ENCODE measurements around the gene SETD1B. TPM values are rescaled to one million over a fixed set of nuclear protein-coding genes. Genes with fewer than 3 reads are reported as not detected.

SETD1B gene
- total and polyA plus RNA-seq, 2 of the 4 experiments (the other 2 are of a cell fraction): 0.90 to 5.1 TPM

GRCh38 chr12:121825041-121825523 is 21.3 kb downstream of the SETD1B start:
- no peak overlapping the region for H4K5ac ChIP-seq (ENCODE audit: low read depth, low read length)
- no peak overlapping the region for H3K18ac ChIP-seq (ENCODE audit: low read depth, low read length)
- no peak overlapping the region for H2AK5ac ChIP-seq (ENCODE audit: low read depth, low read length)
- H3K9me3 ChIP-seq (ENCODE audit: control insufficient read depth, insufficient read depth, low read length): no peaks in the 10 kb centered on the region
- POLR2A ChIA-PET (ENCODE audit: unreplicated experiment): no interaction called here
- H4K91ac ChIP-seq (ENCODE audit: insufficient read depth, low read depth, low read length): no peak overlapping the region
- no peak overlapping the region for H3K14ac ChIP-seq (replicated peaks; ENCODE audit: low read depth, low read length)
- H3K36me3 ChIP-seq (ENCODE audit: control insufficient read depth, insufficient read depth, low read length): peaks cover 69% of the 10 kb centered on the region
- H4K20me1 ChIP-seq (ENCODE audit: insufficient read depth, low read length): peaks cover 9% of the 10 kb centered on the region
- no peak overlapping the region for H2BK120ac ChIP-seq (ENCODE audit: low read depth, low read length)
- H3K9ac ChIP-seq (ENCODE audit: low read depth, low read length): no peak overlapping the region
- no peak overlapping the region for H3K56ac ChIP-seq (ENCODE audit: extremely low read depth, insufficient read depth, low read length)
- 100% methylated on average over 3 of the region's 18 CpGs; no CpG with 5 or more reads in 1 of the 2 experiments for WGBS, 2 experiments (ENCODE audit: extremely low coverage in 2 of 2, insufficient read length in 1 of 2)
- no peaks in the 10 kb centered on the region for H3K27me3 ChIP-seq (ENCODE audit: control insufficient read depth, insufficient read depth, low read length)
- no peak overlapping the region for H2BK5ac ChIP-seq (ENCODE audit: low read depth, low read length, poor library complexity, severe bottlenecking)
- H3K4me2 ChIP-seq (ENCODE audit: low read depth, low read length): no peak overlapping the region
- H3K79me1 ChIP-seq (ENCODE audit: low read depth in 1 of 2, low read length in 2 of 2): peaks cover 20 to 60% of the 10 kb centered on the region in 2 experiments
- DNase-seq (no peak), ATAC-seq (ENCODE audit: low read depth) (no peak)
- H3K9me1 ChIP-seq (ENCODE audit: insufficient read depth, low read length): no peaks in the 10 kb centered on the region
- no peak overlapping the region for H3K4me3 ChIP-seq (ENCODE audit: insufficient read depth, low read depth, low read length)
- no peak overlapping the region for H3K27ac ChIP-seq (ENCODE audit: insufficient read depth, low read length)
- dilution Hi-C loops (cut with HindIII; ENCODE audit: low sequenced_read_pairs, unreplicated experiment) (no loop called here), intact Hi-C loops (cut with micrococcal nuclease) (no loop called here), in situ Hi-C loops (cut with MboI; ENCODE audit: low sequenced_read_pairs) (no loop called here)
- no peak overlapping the region for H2BK20ac ChIP-seq (ENCODE audit: low read depth, low read length)
- TF ChIP-seq ELK1 (IDR thresholded peaks at IDR 0.05; ENCODE audit: borderline replicate concordance, low read depth, low read length) (no peak), USF2 (IDR thresholded peaks at IDR 0.05; ENCODE audit: low read depth, low read length) (no peak), RCOR1 (IDR thresholded peaks at IDR 0.05; ENCODE audit: insufficient replicate concordance, low read length) (no peak), RFX5 (IDR thresholded peaks at IDR 0.05; ENCODE audit: low read depth, low read length) (no peak), CEBPB (IDR thresholded peaks at IDR 0.05; ENCODE audit: low read depth, low read length) (no peak), MAZ (IDR thresholded peaks at IDR 0.05; ENCODE audit: borderline replicate concordance, low read depth, low read length) (no peak), FOS (IDR thresholded peaks at IDR 0.05; ENCODE audit: low read depth, low read length) (no peak), POLR2A (IDR thresholded peaks at IDR 0.05; ENCODE audit: low read depth, low read length) (no peak), NFE2L2 (IDR thresholded peaks at IDR 0.05; ENCODE audit: low read depth, low read length) (no peak), BHLHE40 (IDR thresholded peaks at IDR 0.05; ENCODE audit: low read depth, low read length) (no peak), MAFK (IDR thresholded peaks at IDR 0.05; ENCODE audit: low read depth, low read length) (no peak)
- TF ChIP-seq, protein P1, sequence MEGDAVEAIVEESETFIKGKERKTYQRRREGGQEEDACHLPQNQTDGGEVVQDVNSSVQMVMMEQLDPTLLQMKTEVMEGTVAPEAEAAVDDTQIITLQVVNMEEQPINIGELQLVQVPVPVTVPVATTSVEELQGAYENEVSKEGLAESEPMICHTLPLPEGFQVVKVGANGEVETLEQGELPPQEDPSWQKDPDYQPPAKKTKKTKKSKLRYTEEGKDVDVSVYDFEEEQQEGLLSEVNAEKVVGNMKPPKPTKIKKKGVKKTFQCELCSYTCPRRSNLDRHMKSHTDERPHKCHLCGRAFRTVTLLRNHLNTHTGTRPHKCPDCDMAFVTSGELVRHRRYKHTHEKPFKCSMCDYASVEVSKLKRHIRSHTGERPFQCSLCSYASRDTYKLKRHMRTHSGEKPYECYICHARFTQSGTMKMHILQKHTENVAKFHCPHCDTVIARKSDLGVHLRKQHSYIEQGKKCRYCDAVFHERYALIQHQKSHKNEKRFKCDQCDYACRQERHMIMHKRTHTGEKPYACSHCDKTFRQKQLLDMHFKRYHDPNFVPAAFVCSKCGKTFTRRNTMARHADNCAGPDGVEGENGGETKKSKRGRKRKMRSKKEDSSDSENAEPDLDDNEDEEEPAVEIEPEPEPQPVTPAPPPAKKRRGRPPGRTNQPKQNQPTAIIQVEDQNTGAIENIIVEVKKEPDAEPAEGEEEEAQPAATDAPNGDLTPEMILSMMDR (conservative IDR thresholded peaks at IDR 0.05; ENCODE audit: low read depth, low read length): no peak
- H2BK15ac ChIP-seq (ENCODE audit: low read depth, low read length): no peak overlapping the region
- no TSS peak for BruUV-seq (replicated peaks)
- no peak overlapping the region for H3K23ac ChIP-seq (ENCODE audit: low read depth, low read length)
- CTCF ChIA-PET: no interaction called here
- no peak overlapping the region for H4K8ac ChIP-seq (ENCODE audit: low read depth in 2 of 2, low read length in 2 of 2)
- no peak overlapping the region for H3K4ac ChIP-seq (ENCODE audit: low read depth, low read length)
- H2AFZ ChIP-seq (replicated peaks; ENCODE audit: low read length, poor library complexity): no peak overlapping the region
- H2AK9ac ChIP-seq (replicated peaks; ENCODE audit: low read depth, low read length, poor library complexity): peak overlapping the region; percentile 50
- no peaks in the 10 kb centered on the region for H3K4me1 ChIP-seq (ENCODE audit: control insufficient read depth, insufficient read depth, low read length)

All from IMR-90 (cell line).